Measurements from ENCODE around the gene ACSM3.

Gene ACSM3

GRCh38 chr16:20807862-20808261 lies 44.0 kb downstream of the ACSM3 start:
- DNase-seq = no peak

GRCh38 chr16:20811889-20812439 lies 48.1 kb downstream of the ACSM3 start:
- no peak for DNase-seq

- DNase-seq = no peak
Measured at GRCh38 chr16:20812510-20812909, 48.7 kb downstream of the ACSM3 start.

- no peak for DNase-seq
Measured at GRCh38 chr16:20814784-20815183, 51.0 kb downstream of the ACSM3 start.

- no peak for DNase-seq
Measured at GRCh38 chr16:20818929-20819585, 55.2 kb downstream of the ACSM3 start.

GRCh38 chr16:20821682-20822081 lies 57.9 kb downstream of the ACSM3 start:
- no peak for DNase-seq

- DNase-seq = no peak
Measured at GRCh38 chr16:20822521-20823325, 58.9 kb downstream of the ACSM3 start.

- no peak for DNase-seq
Measured at GRCh38 chr16:20826039-20826566, 62.3 kb downstream of the ACSM3 start.

- DNase-seq = no peak
Measured at GRCh38 chr16:20829536-20829935, 65.7 kb downstream of the ACSM3 start.

GRCh38 chr16:20830372-20830771 lies 66.6 kb downstream of the ACSM3 start:
- no peak for DNase-seq

- no peak for DNase-seq
Measured at GRCh38 chr16:20833086-20833485, 69.3 kb downstream of the ACSM3 start.

- no peak for DNase-seq
Measured at GRCh38 chr16:20838240-20838639, 74.4 kb downstream of the ACSM3 start.

GRCh38 chr16:20839504-20839903 lies 75.7 kb downstream of the ACSM3 start:
- no peak for DNase-seq

- DNase-seq = peak in 1 of 2 donors; percentile 14
Measured at GRCh38 chr16:20844054-20844453, 80.2 kb downstream of the ACSM3 start.

GRCh38 chr16:20844588-20844987 lies 80.8 kb downstream of the ACSM3 start:
- peak in 1 of 2 donors; percentile 20 for DNase-seq

- no peak for DNase-seq
Measured at GRCh38 chr16:20846030-20846429, 82.2 kb downstream of the ACSM3 start.

GRCh38 chr16:20846551-20846950 lies 82.7 kb downstream of the ACSM3 start:
- no peak for DNase-seq
